IPS DF 19.7 (cell line): ENCODE results near the gene NOL4.
"Not testable (repeated sequence)": the region's sequence is repeated elsewhere in the genome, so short reads cannot be mapped to it uniquely, and the experiment has no call there.

Source experiments
- DNase-seq: peaks from one replicate; pipeline ENCODE4 v3.0.0-alpha.2; 2013; ENCODE audit warnings: low read depth, low spot score

Gene NOL4, protein sequence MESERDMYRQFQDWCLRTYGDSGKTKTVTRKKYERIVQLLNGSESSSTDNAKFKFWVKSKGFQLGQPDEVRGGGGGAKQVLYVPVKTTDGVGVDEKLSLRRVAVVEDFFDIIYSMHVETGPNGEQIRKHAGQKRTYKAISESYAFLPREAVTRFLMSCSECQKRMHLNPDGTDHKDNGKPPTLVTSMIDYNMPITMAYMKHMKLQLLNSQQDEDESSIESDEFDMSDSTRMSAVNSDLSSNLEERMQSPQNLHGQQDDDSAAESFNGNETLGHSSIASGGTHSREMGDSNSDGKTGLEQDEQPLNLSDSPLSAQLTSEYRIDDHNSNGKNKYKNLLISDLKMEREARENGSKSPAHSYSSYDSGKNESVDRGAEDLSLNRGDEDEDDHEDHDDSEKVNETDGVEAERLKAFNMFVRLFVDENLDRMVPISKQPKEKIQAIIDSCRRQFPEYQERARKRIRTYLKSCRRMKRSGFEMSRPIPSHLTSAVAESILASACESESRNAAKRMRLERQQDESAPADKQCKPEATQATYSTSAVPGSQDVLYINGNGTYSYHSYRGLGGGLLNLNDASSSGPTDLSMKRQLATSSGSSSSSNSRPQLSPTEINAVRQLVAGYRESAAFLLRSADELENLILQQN

DNA sequence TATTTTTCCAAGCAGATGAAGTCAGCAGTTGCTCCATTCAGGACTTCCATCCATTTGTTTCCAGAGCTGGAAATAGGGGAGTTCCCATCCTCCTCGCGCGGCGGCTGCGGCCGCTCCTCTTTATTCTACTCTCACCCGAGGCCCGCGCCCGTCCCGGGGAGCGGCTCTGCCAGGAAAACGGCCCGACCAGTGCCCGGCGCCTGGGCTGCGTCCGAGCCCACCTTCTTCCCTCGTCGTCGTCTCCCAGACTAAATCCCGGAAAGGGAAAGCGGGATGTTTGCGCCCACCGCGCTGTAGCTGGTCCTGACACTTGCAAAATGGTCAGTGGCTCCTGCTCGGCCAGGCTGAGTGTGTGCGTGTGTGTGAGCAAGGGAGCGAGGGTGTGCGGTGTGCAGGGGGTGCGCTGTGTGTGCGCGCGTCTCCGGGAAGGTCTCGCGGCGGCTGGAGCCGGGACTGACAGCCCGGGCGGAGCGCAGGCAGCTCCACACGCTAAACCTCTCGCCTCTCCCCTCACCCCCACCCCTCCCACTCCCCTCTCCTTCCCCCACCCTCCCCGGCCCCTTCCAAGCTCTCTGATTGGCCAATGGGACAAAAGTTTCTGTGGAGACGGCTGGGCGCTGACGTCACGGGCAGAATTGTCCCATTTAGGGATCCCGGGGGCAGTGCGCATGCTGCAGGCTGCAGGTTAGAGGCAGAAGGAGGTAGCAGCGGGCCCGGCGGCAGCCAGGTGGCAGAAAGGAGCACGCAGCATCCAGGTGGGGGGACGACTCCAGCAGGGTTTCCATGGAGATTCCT lies at the start of gene NOL4:
TSS of gene NOL4 (minus strand) at position 491 of the 795 bp plus-strand sequence. CDS start 1,660 bp downstream, outside the sequence.
- peak; percentile 97 for DNase-seq

DNA sequence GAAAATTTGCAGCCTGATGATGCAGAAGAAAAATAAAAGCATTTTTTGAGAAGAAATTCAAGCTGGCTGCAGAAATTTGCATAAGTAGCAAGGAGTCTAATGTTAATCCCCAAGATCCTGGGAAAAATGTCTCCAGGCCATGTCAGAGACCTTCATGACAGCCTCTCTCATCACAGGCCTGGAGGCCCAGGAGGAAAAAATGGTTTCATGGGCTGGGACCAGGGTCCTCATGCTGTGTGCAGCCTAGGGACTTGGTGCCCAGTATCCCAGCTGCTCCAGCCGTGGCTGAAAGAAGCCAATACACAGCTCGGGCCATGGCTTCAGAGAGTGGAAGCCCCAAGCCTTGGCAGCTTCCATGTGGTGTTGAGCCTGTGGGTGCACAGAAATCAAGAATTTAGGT lies 41.3 kb upstream of the NOL4 start:
- not testable (repeated sequence) for DNase-seq

DNA sequence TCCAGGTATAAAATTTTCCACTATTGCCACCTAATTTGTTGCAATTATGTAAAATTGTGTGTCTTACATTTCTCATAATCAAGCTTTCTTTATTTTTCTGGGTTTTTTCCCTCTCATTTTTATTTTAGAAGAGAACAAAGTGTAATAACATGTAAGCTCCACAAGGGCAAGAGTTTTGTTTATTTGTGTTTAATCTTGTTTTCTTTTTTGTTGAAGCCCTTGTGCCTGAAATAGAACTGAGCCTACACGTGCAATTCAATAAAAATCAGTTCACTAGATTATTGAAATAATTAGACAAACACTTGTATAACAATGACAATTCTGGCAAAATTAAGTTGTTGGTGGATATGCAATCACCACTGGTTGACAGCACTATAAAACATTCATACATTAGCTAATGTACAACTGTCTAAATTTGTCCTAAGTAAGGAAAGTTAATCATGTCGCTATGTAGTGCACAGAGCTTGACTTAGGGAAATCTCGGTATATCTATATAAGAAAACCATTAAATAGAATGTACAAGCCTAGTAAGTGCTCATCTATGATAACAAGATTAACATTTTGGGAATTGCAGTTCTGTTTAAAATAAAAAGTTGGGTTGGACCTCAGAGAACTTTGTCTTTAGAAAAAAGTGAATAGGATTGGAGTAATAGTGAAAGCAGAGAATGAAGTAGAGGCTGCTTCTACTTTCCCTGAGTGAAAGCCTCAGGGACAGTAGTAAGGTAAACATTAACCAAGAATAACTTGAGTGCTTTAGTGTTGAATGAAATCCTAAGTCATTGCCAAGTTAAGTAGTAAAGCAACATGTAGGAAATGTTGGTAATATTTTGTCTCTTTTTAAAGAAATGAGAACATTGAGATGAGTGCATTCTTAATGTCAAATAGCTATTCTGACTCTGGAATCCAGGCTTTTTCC lies 37.4 kb upstream of the NOL4 start:
- no peak for DNase-seq

DNA sequence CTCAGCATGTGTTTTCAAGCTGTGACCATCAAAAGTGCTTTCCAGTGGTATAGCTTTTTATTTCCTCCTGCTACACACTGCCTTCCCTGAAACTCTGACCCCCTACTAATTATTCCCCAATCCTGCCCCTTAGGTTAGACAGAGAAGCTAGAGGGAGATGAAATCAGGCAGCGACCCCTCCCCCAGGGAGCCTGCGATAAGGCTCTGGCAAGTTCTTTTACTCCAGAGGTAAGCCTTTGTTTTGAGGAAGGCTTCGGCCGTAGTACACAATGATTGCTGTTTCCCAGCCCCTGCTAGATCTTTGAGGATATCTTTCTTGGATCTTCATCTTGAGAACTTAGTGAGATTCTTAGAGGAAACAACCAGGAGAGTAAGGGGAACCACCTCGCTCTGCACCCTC lies 33.5 kb upstream of the NOL4 start:
- no peak for DNase-seq

DNA sequence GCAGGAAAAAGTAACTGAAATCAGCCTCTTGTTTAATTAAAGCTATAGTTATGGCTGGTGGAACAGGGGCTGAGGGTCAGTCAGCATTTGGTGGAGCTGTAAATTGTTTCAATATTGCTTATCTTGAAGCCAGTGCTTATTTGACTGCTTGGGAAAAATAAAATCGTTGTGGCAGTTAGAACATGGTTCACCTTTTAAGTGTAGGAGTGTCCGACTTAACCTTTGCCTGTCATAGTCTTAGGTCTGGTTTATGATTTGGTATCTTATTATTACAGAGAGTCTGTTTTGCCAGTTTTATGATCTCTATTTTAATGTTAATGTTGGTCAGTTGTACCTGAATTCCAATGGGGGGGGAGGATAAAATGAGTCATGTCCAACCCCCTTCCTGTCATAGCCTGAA lies 27.2 kb upstream of the NOL4 start:
- no peak for DNase-seq

DNA sequence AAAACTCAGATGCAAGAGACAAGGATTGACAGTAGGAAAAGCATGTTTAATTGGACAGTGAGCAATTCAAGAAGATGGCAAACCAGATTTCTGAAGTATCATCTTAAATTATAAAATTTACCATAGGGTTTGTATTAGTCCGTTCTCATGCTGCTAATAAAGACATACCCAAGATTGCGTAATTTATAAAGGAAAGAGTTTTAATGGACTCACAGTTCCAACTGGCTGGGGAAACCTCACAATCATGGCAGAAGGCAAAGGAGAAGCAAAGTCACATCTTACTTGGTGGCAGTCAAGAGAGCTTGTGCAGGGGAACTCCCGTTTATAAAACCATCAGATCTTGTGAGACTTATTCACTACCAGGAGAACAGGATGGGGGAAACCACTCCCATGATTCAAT lies 24.0 kb upstream of the NOL4 start:
- no peak for DNase-seq

DNA sequence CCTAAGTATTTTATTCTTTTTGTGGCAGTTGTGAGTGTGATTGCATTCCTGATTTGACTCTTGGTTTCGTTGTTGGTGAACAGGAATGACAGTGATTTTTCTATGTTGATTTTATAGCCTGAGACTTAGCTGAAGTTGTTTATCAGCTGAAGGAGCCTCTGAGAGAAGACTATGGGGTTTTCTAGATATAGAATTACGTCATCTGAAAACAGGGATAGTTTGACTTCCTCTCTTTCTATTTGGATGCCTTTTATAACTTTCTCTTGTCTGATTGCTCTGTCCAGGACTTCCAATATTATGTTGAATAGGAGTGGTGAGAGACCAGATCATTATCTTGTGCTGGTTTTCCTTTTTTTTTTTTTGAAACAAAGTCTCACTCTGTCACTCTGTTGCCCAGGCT lies 18.0 kb upstream of the NOL4 start:
- no peak for DNase-seq

DNA sequence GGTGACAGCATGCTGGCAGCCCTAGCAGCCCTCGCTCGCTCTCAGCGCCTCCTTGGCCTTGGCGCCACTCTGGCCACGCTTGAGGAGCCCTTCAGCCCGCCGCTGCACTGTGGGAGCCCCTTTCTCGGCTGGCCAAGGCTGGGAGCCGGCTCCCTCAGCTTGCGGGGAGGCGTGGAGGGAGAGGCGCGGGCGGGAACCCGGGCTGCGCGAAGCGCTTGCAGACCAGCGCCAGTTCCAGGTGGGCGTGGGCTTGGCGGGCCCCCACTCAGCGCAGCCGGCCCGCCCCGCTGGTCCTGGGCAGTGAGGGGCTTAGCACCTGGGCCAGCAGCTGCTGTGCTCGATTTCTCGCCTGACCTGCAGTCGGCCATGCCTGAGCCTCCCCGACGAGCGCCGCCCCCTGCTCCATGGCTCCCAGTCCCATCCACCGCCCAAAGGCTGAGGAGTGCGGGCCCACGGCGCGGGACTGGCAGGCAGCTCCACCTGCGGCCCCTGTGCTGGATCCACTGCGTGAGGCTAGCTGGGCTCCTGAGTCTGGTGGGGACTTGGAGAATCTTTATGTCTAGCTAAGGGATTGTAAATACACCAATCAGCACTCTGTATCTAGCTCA lies 9.2 kb upstream of the NOL4 start:
- not testable (repeated sequence) for DNase-seq

DNA sequence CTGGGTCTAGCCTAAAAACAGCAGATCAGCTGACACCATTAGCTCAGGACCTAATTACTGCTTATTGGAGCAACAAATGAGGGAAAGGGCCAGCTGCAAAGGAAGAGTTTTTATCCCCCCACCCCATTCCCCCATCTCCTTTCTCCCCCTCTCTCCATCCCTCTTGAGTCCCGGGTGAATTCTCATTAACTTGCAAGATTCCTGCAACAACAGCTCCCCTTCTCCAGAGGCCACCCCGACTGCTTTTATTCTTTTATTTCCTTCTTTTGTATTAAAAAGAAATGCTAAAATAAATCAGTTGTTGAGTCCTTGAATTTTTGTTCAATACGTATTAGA lies 473 bp upstream of the NOL4 start:
- DNase-seq, result no peak

DNA sequence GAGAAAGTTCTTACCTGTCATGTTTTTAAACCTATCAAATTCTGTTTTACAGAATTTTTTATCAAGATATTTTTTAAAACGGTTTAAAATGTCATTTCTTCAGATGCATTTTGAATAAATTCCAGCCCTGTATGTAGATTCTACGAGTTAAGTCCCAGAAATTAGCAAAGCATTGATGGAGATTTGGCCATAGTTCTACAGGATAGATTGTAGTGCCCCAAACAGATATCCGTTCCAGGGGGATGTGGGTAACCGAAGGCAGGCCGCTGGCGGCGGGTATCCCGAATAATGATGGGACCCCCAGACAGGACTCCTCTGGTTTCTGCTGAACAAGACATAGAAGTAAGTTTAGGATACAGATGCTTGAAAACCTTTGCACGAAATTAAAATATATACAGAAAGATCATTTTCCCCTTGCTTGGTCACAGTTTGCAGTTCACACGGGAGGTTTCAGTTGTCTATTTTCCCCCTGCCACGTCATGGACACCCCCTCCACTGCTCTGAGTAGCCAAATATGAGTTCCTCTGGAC lies 755 bp downstream of the NOL4 start:
- DNase-seq, result no peak

DNA sequence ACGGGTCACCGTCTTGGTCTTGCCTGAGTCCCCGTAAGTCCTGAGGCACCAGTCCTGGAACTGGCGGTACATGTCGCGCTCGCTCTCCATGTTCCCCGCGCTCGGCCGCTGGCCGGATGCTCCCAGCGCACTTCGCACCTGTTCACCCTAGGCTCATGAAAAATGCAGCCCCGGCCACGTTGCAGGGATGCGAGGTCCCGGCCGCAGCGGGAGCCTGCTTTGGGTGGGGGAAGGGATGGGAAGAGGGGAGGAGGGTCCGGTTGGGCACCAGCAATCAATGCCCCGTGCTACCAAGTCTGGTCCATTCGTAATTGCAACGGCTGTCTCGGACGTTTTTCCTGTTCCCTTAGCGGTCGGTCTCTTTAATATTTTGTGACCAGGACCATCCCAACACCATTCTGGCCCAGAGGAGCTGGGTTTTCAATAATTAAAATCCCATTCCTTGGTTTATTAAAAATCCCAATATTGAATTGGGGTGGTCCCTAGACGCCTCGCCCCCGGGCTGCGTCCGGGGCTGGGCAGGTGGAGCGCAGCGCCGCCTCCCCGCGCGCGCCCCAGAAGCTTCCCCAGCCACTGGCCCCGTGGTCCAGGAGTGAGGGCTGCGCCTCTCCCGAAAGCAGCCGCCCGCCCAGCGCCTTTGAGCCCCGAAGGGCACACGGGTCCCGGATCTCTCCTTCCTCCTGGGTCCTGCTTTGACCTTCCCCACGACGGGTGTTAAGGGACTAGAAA lies 1.4 kb downstream of the NOL4 start:
- DNase-seq, result peak; percentile 40

DNA sequence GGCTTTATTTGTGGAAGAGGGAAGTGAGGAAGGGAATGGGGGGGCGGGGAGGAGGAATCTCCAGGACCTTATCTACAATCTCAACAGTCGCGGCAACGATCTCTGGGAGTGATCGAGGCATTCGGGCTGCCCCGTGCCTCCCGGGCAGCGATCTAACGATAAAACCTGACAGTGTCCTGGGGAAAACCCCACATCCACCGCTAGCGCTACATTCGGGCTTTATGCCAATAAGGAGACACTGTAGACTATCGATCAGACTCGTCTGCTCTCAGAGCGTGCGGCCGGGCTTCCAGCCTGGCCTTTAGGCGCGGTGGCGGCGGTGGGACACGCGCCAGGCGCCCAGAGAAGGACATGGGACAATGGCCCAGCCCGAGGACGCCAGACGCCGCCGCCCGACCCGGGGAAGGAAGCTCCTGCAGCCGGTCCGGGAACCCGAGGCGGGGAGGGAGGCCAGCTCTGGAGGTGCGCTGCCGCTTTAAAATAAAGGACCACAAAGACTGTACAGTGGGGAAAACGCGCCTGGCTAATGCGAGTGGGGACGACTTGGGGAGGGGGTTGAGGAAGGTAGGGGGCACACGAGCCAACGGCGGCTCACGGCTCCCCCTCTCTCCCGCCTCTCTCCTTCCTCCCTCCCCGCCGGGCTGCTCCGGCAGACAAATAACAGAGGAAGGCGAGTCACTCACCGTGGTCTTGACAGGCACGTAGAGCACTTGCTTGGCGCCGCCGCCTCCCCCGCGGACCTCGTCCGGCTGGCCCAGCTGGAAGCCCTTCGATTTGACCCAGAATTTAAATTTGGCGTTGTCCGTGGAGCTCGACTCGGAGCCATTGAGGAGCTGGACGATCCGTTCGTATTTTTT lies 2.2 kb downstream of the NOL4 start:
- peak; percentile 25 for DNase-seq

DNA sequence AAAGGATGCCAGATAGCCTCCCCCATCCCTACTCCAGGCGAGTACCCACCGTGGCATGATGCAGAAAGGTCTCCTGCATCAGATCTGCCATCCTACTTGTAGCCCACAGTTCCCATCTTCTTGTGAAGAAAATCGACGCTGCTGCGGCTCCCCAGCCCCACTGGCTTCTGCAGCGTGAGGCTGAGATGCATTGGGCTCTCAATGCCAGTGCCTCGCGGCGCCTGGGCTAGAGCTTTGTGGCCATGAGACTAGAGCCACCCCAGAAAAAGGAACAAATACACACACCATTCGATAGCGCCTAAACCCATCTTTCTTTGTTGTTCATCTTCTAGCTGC lies 2.8 kb downstream of the NOL4 start:
- peak; percentile 0 for DNase-seq

DNA sequence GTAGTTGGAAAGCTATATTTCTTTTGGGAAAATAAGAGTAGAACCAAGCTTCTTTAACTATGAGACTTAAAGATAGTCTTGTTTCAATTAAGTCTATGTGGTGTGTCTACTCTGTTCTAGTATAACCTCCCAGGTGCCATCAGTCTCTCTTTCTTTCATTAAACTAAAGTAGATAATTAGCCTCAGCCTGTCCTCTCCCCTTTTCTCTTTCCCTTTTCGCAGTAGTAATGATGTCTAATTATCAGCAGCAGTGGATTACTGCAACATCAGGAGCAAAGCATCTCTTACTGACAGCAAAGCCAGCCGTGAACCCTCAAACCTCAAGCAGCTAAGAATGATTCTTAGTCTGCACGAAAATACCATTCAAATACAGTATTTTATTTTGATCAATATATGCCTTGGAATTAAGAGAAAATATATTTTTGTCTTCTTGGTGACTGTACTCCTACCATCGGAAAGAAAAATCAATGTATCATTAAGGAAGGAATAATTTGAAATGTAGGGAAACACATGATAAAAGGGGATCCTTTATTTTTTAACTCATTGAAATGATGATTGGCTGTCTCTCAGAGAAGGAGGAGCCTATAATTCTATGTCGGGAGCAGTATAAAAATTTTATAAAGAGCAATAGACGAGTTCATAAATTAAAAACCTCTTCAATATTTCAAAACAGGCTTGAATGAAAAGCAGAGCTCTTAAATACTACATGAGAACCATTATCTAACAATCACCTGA lies 4.5 kb downstream of the NOL4 start:
- DNase-seq, result no peak

DNA sequence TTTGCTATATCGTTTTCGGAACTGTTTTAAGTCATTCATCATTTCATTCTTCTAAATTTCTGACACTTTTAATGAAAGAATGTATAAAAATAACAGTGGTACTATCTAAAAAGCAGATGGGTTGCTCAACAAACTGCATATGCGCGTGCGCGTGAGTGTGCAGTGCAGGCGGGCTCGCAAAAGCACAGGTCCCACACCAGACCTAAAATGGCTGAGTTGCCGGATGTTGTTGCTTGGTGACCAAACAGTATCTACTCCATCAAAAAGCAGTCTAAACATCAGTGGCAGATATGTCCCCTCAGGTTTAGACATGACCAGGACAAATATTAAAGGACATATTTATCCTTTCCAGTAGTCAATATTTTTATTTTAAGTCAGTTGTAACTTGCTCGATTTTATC lies 5.1 kb downstream of the NOL4 start:
- DNase-seq, result no peak

DNA sequence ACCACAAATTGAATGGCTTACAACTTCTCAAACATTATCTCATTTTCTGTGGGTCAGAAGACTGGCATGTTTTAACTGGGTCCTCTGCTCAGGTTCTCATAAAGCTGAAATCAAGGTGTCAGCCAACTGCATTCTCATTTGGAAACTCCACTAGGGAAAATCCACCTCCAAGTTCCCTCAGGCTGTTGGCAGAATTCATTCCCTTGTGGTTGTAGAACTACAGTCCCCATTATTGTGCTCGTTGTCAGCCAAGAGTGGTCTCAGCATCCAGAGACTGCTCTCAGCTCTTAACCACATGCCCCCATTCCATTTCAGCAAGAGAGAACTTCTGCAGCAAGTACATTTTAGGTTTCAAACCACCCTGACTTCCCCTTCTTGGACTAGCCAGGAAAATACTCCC lies 12.2 kb downstream of the NOL4 start:
- no peak for DNase-seq

DNA sequence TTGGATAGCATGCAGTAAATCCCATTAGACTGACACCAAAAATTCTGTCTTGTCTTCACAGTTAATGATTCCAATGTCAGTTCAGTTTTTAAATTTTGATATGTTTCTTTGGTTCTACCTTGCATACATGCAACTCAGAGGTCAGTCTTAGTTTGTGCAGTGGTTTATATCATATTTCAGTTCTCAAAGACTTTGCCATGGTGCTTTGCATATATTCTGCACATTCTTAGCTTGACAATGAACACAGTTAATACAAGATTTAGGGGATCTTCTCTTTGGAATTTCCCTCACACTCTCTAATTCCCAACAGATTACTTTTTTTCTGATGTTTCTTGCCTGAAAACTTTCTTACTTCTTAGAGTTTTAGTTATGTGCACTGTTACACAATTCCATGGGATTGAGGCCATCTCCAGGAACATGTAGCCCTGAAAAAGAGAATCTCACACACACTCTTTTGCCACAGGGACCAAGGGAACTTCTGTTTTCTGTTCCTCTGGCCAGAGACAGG lies 17.3 kb downstream of the NOL4 start:
- DNase-seq, result no peak

DNA sequence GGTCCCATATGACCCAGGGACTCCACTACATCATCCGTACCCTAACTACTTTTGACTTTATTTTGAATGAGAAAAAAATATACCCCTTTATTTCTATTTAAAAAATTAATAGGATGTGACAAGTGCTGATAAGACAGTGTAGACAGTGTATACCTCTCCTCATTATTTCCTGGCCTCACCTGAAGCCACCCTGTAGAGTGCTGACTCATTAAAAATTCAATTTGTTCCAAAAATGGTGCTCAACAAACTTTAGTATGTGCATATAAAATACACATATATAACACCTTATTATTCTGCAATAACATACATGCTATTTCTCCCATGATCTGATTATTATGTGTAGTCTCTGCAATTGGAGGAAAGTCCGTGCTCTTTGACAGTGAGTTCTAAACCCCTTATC lies 20.8 kb downstream of the NOL4 start:
- DNase-seq, result no peak
